Measurements from ENCODE around the gene LRRC56.

GRCh38 chr11:587978-588380, 50.7 kb downstream of the LRRC56 start:
- no peak for TF ChIP-seq CTCF (IDR thresholded peaks at IDR 0.05; ENCODE audit: poor library complexity)
- no peak for TF ChIP-seq EZH2 (IDR thresholded peaks at IDR 0.05; ENCODE audit: borderline replicate concordance)
- no peak for TF ChIP-seq EZH2phosphoT487 (IDR thresholded peaks at IDR 0.05; ENCODE audit: low read depth, severe bottlenecking, unreplicated experiment)

All from hepatocyte (in vitro differentiated cells).